SU-DHL-6 (cell line): ENCODE measurements around the gene YY1.

Source experiments
- EZH2phosphoT487 ChIP-seq: fragments of 200-600 bp; sonication (generic), shearing (Covaris generic); conservative IDR thresholded peaks from 2 replicates; pipeline ENCODE4 v1.6.1; 2018; ENCODE audit warnings: mild to moderate bottlenecking, antibody characterized with exemption, low read length, moderate library complexity, mixed read lengths
- TF ChIP-seq, protein P1 (sequence below): fragments of 200-600 bp; sonication (generic); IDR thresholded peaks from one replicate; pipeline ENCODE4 v1.5.1; 2017; ENCODE audit warnings: antibody characterized with exemption, mild to moderate bottlenecking, low read length, moderate library complexity; ENCODE audit not compliant: insufficient read depth, poor library complexity, severe bottlenecking

- TF ChIP-seq, protein P1, sequence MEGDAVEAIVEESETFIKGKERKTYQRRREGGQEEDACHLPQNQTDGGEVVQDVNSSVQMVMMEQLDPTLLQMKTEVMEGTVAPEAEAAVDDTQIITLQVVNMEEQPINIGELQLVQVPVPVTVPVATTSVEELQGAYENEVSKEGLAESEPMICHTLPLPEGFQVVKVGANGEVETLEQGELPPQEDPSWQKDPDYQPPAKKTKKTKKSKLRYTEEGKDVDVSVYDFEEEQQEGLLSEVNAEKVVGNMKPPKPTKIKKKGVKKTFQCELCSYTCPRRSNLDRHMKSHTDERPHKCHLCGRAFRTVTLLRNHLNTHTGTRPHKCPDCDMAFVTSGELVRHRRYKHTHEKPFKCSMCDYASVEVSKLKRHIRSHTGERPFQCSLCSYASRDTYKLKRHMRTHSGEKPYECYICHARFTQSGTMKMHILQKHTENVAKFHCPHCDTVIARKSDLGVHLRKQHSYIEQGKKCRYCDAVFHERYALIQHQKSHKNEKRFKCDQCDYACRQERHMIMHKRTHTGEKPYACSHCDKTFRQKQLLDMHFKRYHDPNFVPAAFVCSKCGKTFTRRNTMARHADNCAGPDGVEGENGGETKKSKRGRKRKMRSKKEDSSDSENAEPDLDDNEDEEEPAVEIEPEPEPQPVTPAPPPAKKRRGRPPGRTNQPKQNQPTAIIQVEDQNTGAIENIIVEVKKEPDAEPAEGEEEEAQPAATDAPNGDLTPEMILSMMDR = no peak
- no peak for TF ChIP-seq EZH2phosphoT487
Measured at GRCh38 chr14:100243020-100243419, 4.1 kb downstream of the YY1 start.
